Lung (tissue), 12 donors: ENCODE measurements around the gene B3GNT3. TPM values are rescaled to one million over a fixed set of nuclear protein-coding genes. Genes with fewer than 3 reads are reported as not detected.
A peak's percentile ranks its signal among the peaks of the same experiment; 100 is the strongest.

Source experiments
- ATAC-seq: fragments of 200-7000 bp; cut with Tn5 transposase; one replicate; pipeline ENCODE4 v1.9.1; 2020; ENCODE audit warnings: moderate number of reproducible peaks; ENCODE audit not compliant: insufficient read depth, low FRiP score
- DNase-seq, 3 donors: peaks; one replicate each; pipeline ENCODE4 v3.0.0-alpha.2; 2013 to 2017
- H3K27ac ChIP-seq, 2 donors: one replicate each; pipeline ENCODE4 v1.5.1; 2013; ENCODE audit warnings: mild to moderate bottlenecking in 2 of 2, moderate library complexity in 2 of 2, control low read depth in 1 of 2, inconsistent platforms in 1 of 2, low read depth in 1 of 2, low read length in 1 of 2
- H3K27me3 ChIP-seq, 3 donors: one replicate each; pipeline ENCODE4 v1.5.1; 2013; ENCODE audit warnings: low read length in 2 of 3; ENCODE audit not compliant: control insufficient read depth in 3 of 3, insufficient read depth in 3 of 3
- H3K36me3 ChIP-seq, 4 donors: one replicate each; pipeline ENCODE4 v1.5.1; 2013; ENCODE audit warnings: low read length in 4 of 4, mild to moderate bottlenecking in 1 of 4, moderate library complexity in 1 of 4; ENCODE audit not compliant: control insufficient read depth in 4 of 4, insufficient read depth in 4 of 4
- H3K4me1 ChIP-seq, 5 donors: one replicate each; pipeline ENCODE4 v1.5.1; 2013; ENCODE audit warnings: low read length in 5 of 5, mild to moderate bottlenecking in 2 of 5, moderate library complexity in 1 of 5; ENCODE audit not compliant: control insufficient read depth in 5 of 5, insufficient read depth in 5 of 5
- H3K4me3 ChIP-seq: one replicate; pipeline ENCODE4 v1.5.1; 2013; ENCODE audit warnings: mild to moderate bottlenecking, control low read depth, moderate library complexity
- H3K9ac ChIP-seq, 2 donors: one replicate each; pipeline ENCODE4 v1.5.1; 2013; ENCODE audit warnings: low read length in 2 of 2, control low read depth in 1 of 2; ENCODE audit not compliant: insufficient read depth in 1 of 2
- H3K9me3 ChIP-seq, 4 donors: one replicate each; pipeline ENCODE4 v1.5.1; 2013; ENCODE audit warnings: low read length in 3 of 4, mild to moderate bottlenecking in 1 of 4, moderate library complexity in 1 of 4; ENCODE audit not compliant: control insufficient read depth in 4 of 4, insufficient read depth in 3 of 4
- WGBS, 2 donors: extraction: QIAGEN DNeasy Blood & Tissue Kit; methylation state at CpG; one replicate each; pipeline ENCODE4 v1.1.7; 2013; 5-methylcytosine and 5-hydroxymethylcytosine counted together
- polyA plus RNA-seq, 2 donors: library from polyadenylated mRNA; stranded (reverse); fragments of 200-250 nt; gene quantifications; one replicate each; pipeline ENCODE4 v1.2.1, GENCODE V29; 2013
- total RNA-seq, 2 donors: library from RNA; depleted of rRNA in 1 of 2; stranded (reverse); fragments of >200 nt in 1 of 2; gene quantifications; one replicate each; pipeline ENCODE4 v1.2.1, GENCODE V29; 2014 to 2021
- TF ChIP-seq, protein P1 (sequence below): IDR thresholded peaks from 2 replicates; pipeline ENCODE4 v1.5.1; 2012; ENCODE audit warnings: mild to moderate bottlenecking; ENCODE audit errors: control extremely low read depth, extremely low read depth
- donor health status: control.
- donor health status: control.
- donor health status: Bipolar disorder and iron deficiency.
- donor health status: healthy.
- donor health status: DM: yes; HTN: yes; CAD: no.

Gene B3GNT3
- total and polyA plus RNA-seq, 4 donors: 1.00 to 3.0 (median 2.0) TPM

DNA sequence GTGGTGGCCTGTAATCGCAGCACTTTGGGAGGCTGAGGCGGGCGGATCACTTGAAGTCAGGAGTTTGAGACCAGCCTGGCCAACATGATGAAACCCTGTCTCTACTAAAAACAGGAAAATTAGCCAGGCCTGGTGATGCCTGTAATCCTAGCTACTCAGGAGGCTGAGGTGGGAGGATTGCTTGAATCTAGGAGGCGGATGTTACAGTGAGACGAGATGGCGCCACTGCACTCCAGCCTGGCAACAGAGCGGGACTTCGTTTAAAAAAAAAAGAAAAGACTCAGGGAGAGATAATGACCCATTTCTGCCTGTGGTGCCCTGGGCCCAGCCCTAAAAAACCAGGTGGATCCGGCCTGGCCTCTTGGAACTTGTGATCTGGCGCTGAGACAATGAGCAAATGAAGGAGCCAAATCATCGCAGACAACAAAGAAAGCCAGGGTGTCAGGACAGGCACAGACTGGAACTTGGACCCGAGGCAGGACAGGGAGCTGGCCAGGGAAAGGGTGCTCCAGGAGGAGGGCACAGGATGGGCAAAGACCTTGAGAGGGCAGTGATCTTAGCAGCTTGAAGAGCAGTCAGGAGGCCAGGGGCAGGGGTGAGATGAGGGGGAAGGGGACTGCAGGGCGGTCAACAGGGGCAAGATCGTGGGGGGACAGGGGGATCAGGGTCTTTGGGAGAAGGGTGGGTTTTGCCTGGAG lies 53.8 kb downstream of the B3GNT3 start:
- Histone ChIP-seq H3K4me3 (no peak overlapping the region), H3K4me1 (peaks cover 0 to 7% (median 0%) of the 10 kb centered on the region in 5 donors), H3K9me3 (no peaks in the 10 kb centered on the region), H3K27ac (no peak overlapping the region), H3K27me3 (peaks cover 0 to 10% (median 0%) of the 10 kb centered on the region in 3 donors), H3K9ac (no peak overlapping the region), H3K36me3 (peaks cover 0 to under 1% (median 0%) of the 10 kb centered on the region in 4 donors)
- TF ChIP-seq, protein P1, sequence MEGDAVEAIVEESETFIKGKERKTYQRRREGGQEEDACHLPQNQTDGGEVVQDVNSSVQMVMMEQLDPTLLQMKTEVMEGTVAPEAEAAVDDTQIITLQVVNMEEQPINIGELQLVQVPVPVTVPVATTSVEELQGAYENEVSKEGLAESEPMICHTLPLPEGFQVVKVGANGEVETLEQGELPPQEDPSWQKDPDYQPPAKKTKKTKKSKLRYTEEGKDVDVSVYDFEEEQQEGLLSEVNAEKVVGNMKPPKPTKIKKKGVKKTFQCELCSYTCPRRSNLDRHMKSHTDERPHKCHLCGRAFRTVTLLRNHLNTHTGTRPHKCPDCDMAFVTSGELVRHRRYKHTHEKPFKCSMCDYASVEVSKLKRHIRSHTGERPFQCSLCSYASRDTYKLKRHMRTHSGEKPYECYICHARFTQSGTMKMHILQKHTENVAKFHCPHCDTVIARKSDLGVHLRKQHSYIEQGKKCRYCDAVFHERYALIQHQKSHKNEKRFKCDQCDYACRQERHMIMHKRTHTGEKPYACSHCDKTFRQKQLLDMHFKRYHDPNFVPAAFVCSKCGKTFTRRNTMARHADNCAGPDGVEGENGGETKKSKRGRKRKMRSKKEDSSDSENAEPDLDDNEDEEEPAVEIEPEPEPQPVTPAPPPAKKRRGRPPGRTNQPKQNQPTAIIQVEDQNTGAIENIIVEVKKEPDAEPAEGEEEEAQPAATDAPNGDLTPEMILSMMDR: no peak
- ATAC-seq: no peak
- no peak for DNase-seq
- 65 to 76% methylated on average over 14 of the region's 14 CpGs for WGBS, 2 donors

DNA sequence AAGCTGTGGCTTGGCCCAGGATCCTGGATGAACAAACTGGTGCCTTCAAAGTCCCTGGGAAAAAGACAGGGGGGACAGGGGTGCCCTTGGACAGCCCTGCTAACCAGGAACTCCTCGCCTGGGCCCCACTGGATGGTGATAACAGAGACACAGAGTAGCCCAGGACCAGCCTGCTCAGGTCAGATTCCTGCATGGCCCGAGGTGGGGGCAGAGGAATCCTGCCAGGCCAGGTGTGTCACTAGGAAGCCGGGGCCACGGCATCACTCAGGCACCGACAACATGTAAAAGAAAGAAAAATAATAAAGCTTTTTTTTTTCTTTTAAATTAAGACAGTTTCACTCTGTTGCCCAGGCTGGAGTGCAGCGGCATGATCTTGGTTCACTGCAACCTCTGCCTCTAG lies 59.1 kb downstream of the B3GNT3 start:
- Histone ChIP-seq H3K9me3 (no peaks in the 10 kb centered on the region), H3K4me1 (peaks cover 0 to under 1% (median 0%) of the 10 kb centered on the region in 5 donors), H3K27ac (no peak overlapping the region), H3K9ac (no peak overlapping the region), H3K36me3 (no peaks in the 10 kb centered on the region), H3K4me3 (no peak overlapping the region), H3K27me3 (peaks cover 0 to 4% (median 3%) of the 10 kb centered on the region in 3 donors)
- TF ChIP-seq, protein P1: no peak
- 80 to 92% methylated on average over 6 of the region's 6 CpGs for WGBS, 2 donors
- ATAC-seq: no peak
- DNase-seq: no peak

DNA sequence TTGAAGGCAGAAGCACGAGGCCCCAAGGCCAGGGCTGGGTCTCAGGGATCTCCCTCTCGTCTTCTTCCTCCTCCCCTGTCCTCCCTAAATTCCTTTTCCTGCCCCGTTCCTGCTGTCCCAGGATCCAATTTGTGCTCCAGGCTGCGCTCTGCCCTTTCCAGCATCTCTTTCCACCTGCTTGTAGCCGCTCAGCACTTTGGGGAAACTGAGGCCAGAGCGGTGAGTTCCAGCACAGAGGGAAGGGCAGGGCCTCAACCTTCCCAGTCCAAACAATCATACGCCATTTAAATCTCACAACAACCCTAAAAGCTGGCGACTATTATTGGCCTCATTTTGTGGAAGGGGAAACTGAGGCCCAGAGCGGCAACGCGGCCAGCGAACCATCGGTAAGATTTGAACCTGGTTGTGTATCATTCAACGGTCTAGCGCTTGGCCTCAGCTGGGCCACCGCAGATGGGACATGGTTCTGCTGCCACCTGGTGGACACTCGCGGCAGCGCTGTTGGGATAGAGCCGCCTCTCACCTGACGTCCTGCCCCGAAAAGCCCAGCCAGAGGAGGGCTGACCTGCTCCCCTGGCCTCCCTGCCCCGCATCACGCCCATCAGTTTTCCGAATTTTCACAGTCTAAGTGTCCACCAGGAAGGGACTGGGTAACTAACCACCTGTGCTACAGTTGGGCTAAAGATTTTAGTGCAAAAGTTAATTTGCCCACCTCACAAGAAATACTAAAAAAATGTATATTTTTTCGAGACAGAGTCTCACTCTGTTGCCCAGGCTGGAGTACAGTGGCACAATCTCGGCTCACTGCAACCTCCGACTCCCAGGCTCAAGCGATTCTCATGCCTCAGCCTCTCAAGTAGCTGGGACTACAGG lies 60.6 kb downstream of the B3GNT3 start:
- Histone ChIP-seq H3K36me3 (peaks cover 0 to 4% (median 0%) of the 10 kb centered on the region in 4 donors), H3K27me3 (peaks cover 0 to 3% (median 3%) of the 10 kb centered on the region in 3 donors), H3K4me3 (no peak overlapping the region), H3K27ac (no peak overlapping the region), H3K9ac (no peak overlapping the region), H3K9me3 (no peaks in the 10 kb centered on the region), H3K4me1 (peaks cover 0 to 5% (median 0%) of the 10 kb centered on the region in 5 donors)
- peak; percentile 51 for ATAC-seq
- peak; percentile 71 to 85 (median 77) for DNase-seq
- 18 to 20% methylated on average over 29 of the region's 29 CpGs for WGBS, 2 donors
- TF ChIP-seq, protein P1: peak; percentile 98
